ENCODE results near the gene PEX5L. TPM values are rescaled to one million over a fixed set of nuclear protein-coding genes. Genes with fewer than 3 reads are reported as not detected.

The PEX5L gene
- total RNA-seq, 4 donors from 2014 or later = 7.9 TPM; not detected in 3

GRCh38 chr3:179884136-179884535 lies 152.6 kb downstream of the PEX5L start:
- WGBS, 2 donors (ENCODE audit: low coverage in 1 of 2) = 64 to 75% methylated on average over 1 of the region's 1 CpG
- TF ChIP-seq EP300 (IDR thresholded peaks at IDR 0.05) = no peak
- no peak for TF ChIP-seq CTCF (IDR thresholded peaks at IDR 0.05)
- TF ChIP-seq POLR2AphosphoS5 (IDR thresholded peaks at IDR 0.05) = no peak
- no peak for TF ChIP-seq POLR2A (IDR thresholded peaks at IDR 0.05)
- H3K9me3 ChIP-seq = no peaks in the 10 kb centered on the region
- H3K27ac ChIP-seq = no peak overlapping the region
- no peaks in the 10 kb centered on the region for H3K27me3 ChIP-seq
- no peak overlapping the region for H3K4me3 ChIP-seq
- no peaks in the 10 kb centered on the region for H3K36me3 ChIP-seq
- ATAC-seq = no peak
- H3K4me1 ChIP-seq = no peaks in the 10 kb centered on the region

- Histone ChIP-seq H3K27ac (no peak overlapping the region), H3K4me3 (no peak overlapping the region), H3K4me1 (no peaks in the 10 kb centered on the region), H3K36me3 (no peaks in the 10 kb centered on the region), H3K27me3 (no peaks in the 10 kb centered on the region), H3K9me3 (no peaks in the 10 kb centered on the region)
- 0% methylated on average over 2 of the region's 2 CpGs for WGBS, 2 donors (ENCODE audit: low coverage in 1 of 2)
- TF ChIP-seq CTCF (IDR thresholded peaks at IDR 0.05) (no peak), EP300 (IDR thresholded peaks at IDR 0.05) (no peak), POLR2AphosphoS5 (IDR thresholded peaks at IDR 0.05) (no peak), POLR2A (IDR thresholded peaks at IDR 0.05) (no peak)
- ATAC-seq = no peak
Measured at GRCh38 chr3:179882292-179882691, 154.4 kb downstream of the PEX5L start.

- no peaks in the 10 kb centered on the region for H3K9me3 ChIP-seq
- H3K36me3 ChIP-seq = no peaks in the 10 kb centered on the region
- H3K27me3 ChIP-seq = no peaks in the 10 kb centered on the region
- H3K4me3 ChIP-seq = no peak overlapping the region
- H3K4me1 ChIP-seq = no peaks in the 10 kb centered on the region
- 11 to 18% methylated on average over 1 to 2 of the region's 2 CpGs for WGBS, 2 donors (ENCODE audit: low coverage in 1 of 2)
- no peak for TF ChIP-seq EP300 (IDR thresholded peaks at IDR 0.05)
- no peak for TF ChIP-seq CTCF (IDR thresholded peaks at IDR 0.05)
- no peak for TF ChIP-seq POLR2AphosphoS5 (IDR thresholded peaks at IDR 0.05)
- TF ChIP-seq POLR2A (IDR thresholded peaks at IDR 0.05) = no peak
- ATAC-seq = no peak
- H3K27ac ChIP-seq = no peak overlapping the region
Measured at GRCh38 chr3:179881791-179882190, 154.9 kb downstream of the PEX5L start.

GRCh38 chr3:179880868-179881267 lies 155.9 kb downstream of the PEX5L start:
- TF ChIP-seq CTCF (IDR thresholded peaks at IDR 0.05) = no peak
- no peak for TF ChIP-seq POLR2A (IDR thresholded peaks at IDR 0.05)
- TF ChIP-seq EP300 (IDR thresholded peaks at IDR 0.05) = no peak
- no peak for TF ChIP-seq POLR2AphosphoS5 (IDR thresholded peaks at IDR 0.05)
- Histone ChIP-seq H3K4me3 (no peak overlapping the region), H3K27me3 (no peaks in the 10 kb centered on the region), H3K4me1 (no peaks in the 10 kb centered on the region), H3K9me3 (no peaks in the 10 kb centered on the region), H3K27ac (no peak overlapping the region), H3K36me3 (no peaks in the 10 kb centered on the region)
- 45 to 69% methylated on average over 3 to 4 of the region's 4 CpGs for WGBS, 2 donors (ENCODE audit: low coverage in 1 of 2)
- ATAC-seq = no peak

GRCh38 chr3:179876440-179876839 lies 160.3 kb downstream of the PEX5L start:
- Histone ChIP-seq H3K36me3 (no peaks in the 10 kb centered on the region), H3K4me1 (no peaks in the 10 kb centered on the region), H3K4me3 (no peak overlapping the region), H3K9me3 (no peaks in the 10 kb centered on the region), H3K27me3 (no peaks in the 10 kb centered on the region), H3K27ac (no peak overlapping the region)
- no peak for TF ChIP-seq CTCF (IDR thresholded peaks at IDR 0.05)
- no peak for TF ChIP-seq POLR2AphosphoS5 (IDR thresholded peaks at IDR 0.05)
- no peak for TF ChIP-seq POLR2A (IDR thresholded peaks at IDR 0.05)
- TF ChIP-seq EP300 (IDR thresholded peaks at IDR 0.05) = no peak
- WGBS, 2 donors (ENCODE audit: low coverage in 1 of 2) = 65 to 72% methylated on average over 3 of the region's 3 CpGs
- no peak for ATAC-seq

Measured in gastroesophageal sphincter (tissue), 4 donors.